ENCODE data around the gene AMIGO1.

The AMIGO1 gene

GRCh38 chr1:109504974-109505373 is 4.6 kb downstream of the AMIGO1 start:
- DNase-seq: no peak

GRCh38 chr1:109503935-109504334 is 5.6 kb downstream of the AMIGO1 start:
- DNase-seq: no peak

GRCh38 chr1:109502364-109502851 is 7.1 kb downstream of the AMIGO1 start:
- no peak for DNase-seq

- DNase-seq: no peak
Observed at GRCh38 chr1:109501644-109502363, 7.7 kb downstream of the AMIGO1 start.

GRCh38 chr1:109500941-109501381 is 8.6 kb downstream of the AMIGO1 start:
- DNase-seq: no peak

- DNase-seq: no peak
Observed at GRCh38 chr1:109499661-109500536, 9.6 kb downstream of the AMIGO1 start.

GRCh38 chr1:109499081-109499480 is 10.4 kb downstream of the AMIGO1 start:
- DNase-seq: no peak

GRCh38 chr1:109498161-109498801 is 11.2 kb downstream of the AMIGO1 start:
- DNase-seq: peak; percentile 71

- no peak for DNase-seq
Observed at GRCh38 chr1:109497449-109498160, 11.9 kb downstream of the AMIGO1 start.

GRCh38 chr1:109495738-109496137 is 13.8 kb downstream of the AMIGO1 start:
- DNase-seq: no peak

- peak; percentile 96 for DNase-seq
Observed at GRCh38 chr1:109493805-109494539, 15.6 kb downstream of the AMIGO1 start, which contains the start of gene CYB561D1. Gene CYB561D1 (plus strand): TSS chr1:109494094. CDS start chr1:109494140, 46 bp downstream.

- no peak for DNase-seq
Observed at GRCh38 chr1:109493227-109493626, 16.3 kb downstream of the AMIGO1 start.

GRCh38 chr1:109492779-109493178 is 16.7 kb downstream of the AMIGO1 start:
- DNase-seq: no peak

GRCh38 chr1:109491372-109491771 is 18.2 kb downstream of the AMIGO1 start:
- no peak for DNase-seq

GRCh38 chr1:109490934-109491302 is 18.6 kb downstream of the AMIGO1 start:
- no peak for DNase-seq

GRCh38 chr1:109490029-109490933 is 19.2 kb downstream of the AMIGO1 start:
- DNase-seq: no peak

- DNase-seq: no peak
Observed at GRCh38 chr1:109488696-109489095, 20.8 kb downstream of the AMIGO1 start.

GRCh38 chr1:109488201-109488600 is 21.3 kb downstream of the AMIGO1 start:
- DNase-seq: no peak

- no peak for DNase-seq
Observed at GRCh38 chr1:109487261-109487660, 22.3 kb downstream of the AMIGO1 start.

GRCh38 chr1:109485001-109485400 is 24.5 kb downstream of the AMIGO1 start:
- DNase-seq: no peak

Measured in right kidney (tissue), 1 donor.